Muscle layer of colon (tissue), 2 donors: ENCODE data around the gene PREP.

ENCODE experiments used
- H3K27ac ChIP-seq: one replicate; pipeline ENCODE4 v1.7.0; 2013; ENCODE audit warnings: low read depth, mild to moderate bottlenecking, low read length, moderate library complexity
- H3K27me3 ChIP-seq, 2 donors: one replicate each; pipeline ENCODE4 v1.7.0; 2013; ENCODE audit warnings: low read length in 2 of 2, mild to moderate bottlenecking in 2 of 2; ENCODE audit not compliant: insufficient read depth in 2 of 2, control insufficient read depth in 1 of 2
- H3K36me3 ChIP-seq: one replicate; pipeline ENCODE4 v1.7.0; 2013; ENCODE audit warnings: mild to moderate bottlenecking, low read length; ENCODE audit not compliant: insufficient read depth
- H3K4me1 ChIP-seq: one replicate; pipeline ENCODE4 v1.7.0; 2013; ENCODE audit warnings: mild to moderate bottlenecking, low read length; ENCODE audit not compliant: insufficient read depth
- H3K4me3 ChIP-seq, 2 donors: one replicate each; pipeline ENCODE4 v1.7.0; 2013; ENCODE audit warnings: low read length in 2 of 2, low read depth in 1 of 2, mild to moderate bottlenecking in 1 of 2, moderate library complexity in 1 of 2
- H3K9ac ChIP-seq: one replicate; pipeline ENCODE4 v1.7.0; 2013; ENCODE audit warnings: low read length
- H3K9me3 ChIP-seq: one replicate; pipeline ENCODE4 v1.7.0; 2013; ENCODE audit warnings: mild to moderate bottlenecking, low read length
- donor health status: abdominal sarcoma.
- donor health status: Adenocarcinoma of cecum.

The PREP gene

GRCh38 chr6:105389543-105389942 is 13.3 kb downstream of the PREP start:
- no peaks in the 10 kb centered on the region for H3K36me3 ChIP-seq
- no peak overlapping the region for H3K27ac ChIP-seq
- H3K4me1 ChIP-seq = no peaks in the 10 kb centered on the region
- no peaks in the 10 kb centered on the region for H3K9me3 ChIP-seq
- no peaks in the 10 kb centered on the region for H3K27me3 ChIP-seq
- H3K4me3 ChIP-seq = no peak overlapping the region
- H3K9ac ChIP-seq = no peak overlapping the region

- H3K27ac ChIP-seq = no peak overlapping the region
- peaks cover 2% of the 10 kb centered on the region for H3K4me1 ChIP-seq
- H3K9ac ChIP-seq = no peak overlapping the region
- no peak overlapping the region for H3K4me3 ChIP-seq
- H3K36me3 ChIP-seq = no peaks in the 10 kb centered on the region
- H3K27me3 ChIP-seq = no peaks in the 10 kb centered on the region
- H3K9me3 ChIP-seq = no peaks in the 10 kb centered on the region
Measured at GRCh38 chr6:105388392-105388791, 14.5 kb downstream of the PREP start.

- Histone ChIP-seq H3K9ac (no peak overlapping the region), H3K4me1 (peaks cover 10% of the 10 kb centered on the region), H3K36me3 (no peaks in the 10 kb centered on the region), H3K27me3 (no peaks in the 10 kb centered on the region), H3K27ac (no peak overlapping the region), H3K4me3 (no peak overlapping the region), H3K9me3 (no peaks in the 10 kb centered on the region)
Measured at GRCh38 chr6:105384004-105384403, 18.9 kb downstream of the PREP start.

GRCh38 chr6:105382958-105383357 is 19.9 kb downstream of the PREP start:
- H3K27ac ChIP-seq = no peak overlapping the region
- no peak overlapping the region for H3K4me3 ChIP-seq
- H3K27me3 ChIP-seq = no peaks in the 10 kb centered on the region

GRCh38 chr6:105382496-105382895 is 20.4 kb downstream of the PREP start:
- Histone ChIP-seq H3K9ac (no peak overlapping the region), H3K27me3 (no peaks in the 10 kb centered on the region), H3K36me3 (no peaks in the 10 kb centered on the region), H3K4me3 (no peak overlapping the region), H3K9me3 (no peaks in the 10 kb centered on the region), H3K4me1 (peaks cover 10% of the 10 kb centered on the region), H3K27ac (no peak overlapping the region)

More at GRCh38 chr6:105382958-105383357, 19.9 kb downstream of the PREP start:
- Histone ChIP-seq H3K4me1 (peaks cover 10% of the 10 kb centered on the region), H3K9ac (no peak overlapping the region), H3K9me3 (no peaks in the 10 kb centered on the region), H3K36me3 (no peaks in the 10 kb centered on the region)

- H3K36me3 ChIP-seq = peaks cover 7% of the 10 kb centered on the region
- H3K9me3 ChIP-seq = no peaks in the 10 kb centered on the region
- peaks cover 10% of the 10 kb centered on the region for H3K4me1 ChIP-seq
- H3K9ac ChIP-seq = no peak overlapping the region
- H3K27ac ChIP-seq = no peak overlapping the region
- no peak overlapping the region for H3K4me3 ChIP-seq
- H3K27me3 ChIP-seq = no peaks in the 10 kb centered on the region
Measured at GRCh38 chr6:105380634-105381033, 22.2 kb downstream of the PREP start.

GRCh38 chr6:105375797-105376196 is 27.1 kb downstream of the PREP start:
- peaks cover 27% of the 10 kb centered on the region for H3K36me3 ChIP-seq
- no peaks in the 10 kb centered on the region for H3K27me3 ChIP-seq
- H3K27ac ChIP-seq = no peak overlapping the region
- no peaks in the 10 kb centered on the region for H3K9me3 ChIP-seq
- H3K9ac ChIP-seq = no peak overlapping the region
- no peak overlapping the region for H3K4me3 ChIP-seq
- H3K4me1 ChIP-seq = no peaks in the 10 kb centered on the region

GRCh38 chr6:105374010-105374420 is 28.9 kb downstream of the PREP start:
- Histone ChIP-seq H3K27me3 (no peaks in the 10 kb centered on the region), H3K9ac (no peak overlapping the region), H3K27ac (no peak overlapping the region), H3K9me3 (no peaks in the 10 kb centered on the region), H3K4me1 (no peaks in the 10 kb centered on the region), H3K36me3 (peaks cover 27% of the 10 kb centered on the region), H3K4me3 (no peak overlapping the region)

- H3K9ac ChIP-seq = no peak overlapping the region
- H3K27ac ChIP-seq = no peak overlapping the region
- no peaks in the 10 kb centered on the region for H3K27me3 ChIP-seq
- no peaks in the 10 kb centered on the region for H3K4me1 ChIP-seq
- no peak overlapping the region for H3K4me3 ChIP-seq
- H3K9me3 ChIP-seq = no peaks in the 10 kb centered on the region
- H3K36me3 ChIP-seq = peaks cover 27% of the 10 kb centered on the region
Measured at GRCh38 chr6:105373481-105373880, 29.4 kb downstream of the PREP start.

GRCh38 chr6:105372849-105373182 is 30.1 kb downstream of the PREP start:
- no peak overlapping the region for H3K9ac ChIP-seq
- no peaks in the 10 kb centered on the region for H3K4me1 ChIP-seq
- H3K27ac ChIP-seq = no peak overlapping the region
- peaks cover 27% of the 10 kb centered on the region for H3K36me3 ChIP-seq
- H3K9me3 ChIP-seq = no peaks in the 10 kb centered on the region
- no peak overlapping the region for H3K4me3 ChIP-seq
- H3K27me3 ChIP-seq = no peaks in the 10 kb centered on the region

- Histone ChIP-seq H3K27me3 (no peaks in the 10 kb centered on the region), H3K36me3 (peaks cover 27% of the 10 kb centered on the region), H3K27ac (no peak overlapping the region), H3K9ac (no peak overlapping the region), H3K4me1 (no peaks in the 10 kb centered on the region), H3K9me3 (no peaks in the 10 kb centered on the region), H3K4me3 (no peak overlapping the region)
Measured at GRCh38 chr6:105372142-105372848, 30.6 kb downstream of the PREP start.

GRCh38 chr6:105370351-105370750 is 32.5 kb downstream of the PREP start:
- Histone ChIP-seq H3K36me3 (peaks cover 22% of the 10 kb centered on the region), H3K27ac (no peak overlapping the region), H3K9me3 (no peaks in the 10 kb centered on the region), H3K27me3 (no peaks in the 10 kb centered on the region), H3K4me1 (no peaks in the 10 kb centered on the region), H3K9ac (no peak overlapping the region), H3K4me3 (no peak overlapping the region)
